HCT116 (cell line): Measurements from ENCODE around the gene IGSF3.
"Not testable (repeated sequence)": the region's sequence is repeated elsewhere in the genome, so short reads cannot be mapped to it uniquely, and the experiment has no call there.

Experiments
- CTCF ChIP-seq, 3 experiments: fragments of 200-600 bp in 1 of 3; sonication (generic) in 1 of 3; IDR thresholded peaks in 2 of 3; conservative IDR thresholded peaks in 1 of 3; 2 replicates each; pipeline ENCODE4 v1.5.1; 2012 to 2017; ENCODE audit warnings: low read depth in 2 of 3, low read length in 2 of 3, antibody characterized with exemption in 1 of 3, borderline replicate concordance in 1 of 3, control low read depth in 1 of 3, mild to moderate bottlenecking in 1 of 3, mixed read lengths in 1 of 3, mixed run types in 1 of 3, moderate library complexity in 1 of 3; ENCODE audit not compliant: insufficient read depth in 1 of 3
- ELF1 ChIP-seq: IDR thresholded peaks from 2 replicates; pipeline ENCODE4 v1.6.1; 2012; ENCODE audit warnings: low read depth, borderline replicate concordance
- EZH2 ChIP-seq: fragments of 200-600 bp; sonication (generic); IDR thresholded peaks from 2 replicates; pipeline ENCODE4 v1.6.1; 2017; ENCODE audit warnings: antibody characterized with exemption, mixed run types
- REST ChIP-seq: IDR thresholded peaks from 2 replicates; pipeline ENCODE4 v1.6.1; 2012; ENCODE audit warnings: low read depth
- SIN3A ChIP-seq: IDR thresholded peaks from 2 replicates; pipeline ENCODE4 v1.6.1; 2012; ENCODE audit warnings: low read depth
- SP1 ChIP-seq: IDR thresholded peaks from 2 replicates; pipeline ENCODE4 v1.6.1; 2012; ENCODE audit warnings: low read depth
- YY1 ChIP-seq: IDR thresholded peaks from 2 replicates; pipeline ENCODE4 v1.6.1; 2011; ENCODE audit warnings: low read length, low read depth, moderate library complexity, mild to moderate bottlenecking; ENCODE audit not compliant: insufficient replicate concordance; ENCODE audit errors: extremely low read depth
- ZNF274 ChIP-seq: fragments of 200-500 bp; sonication (Bioruptor generic); IDR thresholded peaks from 2 replicates; pipeline ENCODE4 v1.6.1; 2014; ENCODE audit warnings: mild to moderate bottlenecking, low read depth, low read length, inconsistent platforms

- TF ChIP-seq CTCF (IDR thresholded peaks at IDR 0.05 in 2 of 3, conservative IDR thresholded peaks at IDR 0.05 in 1 of 3; ENCODE audit: borderline replicate concordance in 1 of 3, insufficient read depth in 1 of 3, low read depth in 2 of 3, low read length in 2 of 3); YY1; ELF1; EZH2; ZNF274; SIN3A; REST; SP1: not testable (repeated sequence)
Measured at GRCh38 chr1:116597388-116597787, 70.1 kb downstream of the IGSF3 start.
